ENCODE results near the gene PAGE3. TPM values are rescaled to one million over a fixed set of nuclear protein-coding genes. Genes with fewer than 3 reads are reported as not detected.

PAGE3 gene
- total RNA-seq, result not detected
- long read RNA-seq, result 0 reads

- DNase-seq, result no peak
- Histone ChIP-seq H3K4me1 (no peaks in the 10 kb centered on the region), H3K27me3 (ENCODE audit: low read depth) (no peaks in the 10 kb centered on the region), H3K36me3 (no peaks in the 10 kb centered on the region), H3K27ac (replicated peaks) (no peak within 1 kb of the TSS), H3K9me3 (replicated peaks) (no peaks in the 10 kb centered on the region), H3K4me3 (no peak within 1 kb of the TSS)
- intact Hi-C loops (cut with micrococcal nuclease), result no loop called here
- no peak for TF ChIP-seq CTCF (IDR thresholded peaks at IDR 0.05; ENCODE audit: borderline replicate concordance)
Measured at GRCh38 chrX:55264816-55265215, at the start of gene PAGE3. PAGE3 (minus strand) TSS chrX:55264916; CDS start chrX:55263903, 1,013 bp downstream.

- Histone ChIP-seq H3K27ac (replicated peaks) (no peak overlapping the region), H3K27me3 (ENCODE audit: low read depth) (no peaks in the 10 kb centered on the region), H3K36me3 (no peaks in the 10 kb centered on the region), H3K4me3 (no peak overlapping the region), H3K4me1 (no peaks in the 10 kb centered on the region), H3K9me3 (replicated peaks) (no peaks in the 10 kb centered on the region)
- TF ChIP-seq CTCF (IDR thresholded peaks at IDR 0.05; ENCODE audit: borderline replicate concordance), result no peak
- DNase-seq, result no peak
- intact Hi-C loops (cut with micrococcal nuclease), result no loop called here
Measured at GRCh38 chrX:55312655-55313054, 47.9 kb upstream of the PAGE3 start.

GRCh38 chrX:55290963-55291362, 26.2 kb upstream of the PAGE3 start:
- intact Hi-C loops (cut with micrococcal nuclease), result no loop called here
- TF ChIP-seq CTCF (IDR thresholded peaks at IDR 0.05; ENCODE audit: borderline replicate concordance), result no peak
- no peak overlapping the region for H3K27ac ChIP-seq (replicated peaks)
- no peaks in the 10 kb centered on the region for H3K27me3 ChIP-seq (ENCODE audit: low read depth)
- no peaks in the 10 kb centered on the region for H3K36me3 ChIP-seq
- H3K9me3 ChIP-seq (replicated peaks), result no peaks in the 10 kb centered on the region
- H3K4me3 ChIP-seq, result no peak overlapping the region
- no peak for DNase-seq
- no peaks in the 10 kb centered on the region for H3K4me1 ChIP-seq

GRCh38 chrX:55279832-55280231, 15.1 kb upstream of the PAGE3 start:
- H3K27me3 ChIP-seq (ENCODE audit: low read depth), result no peaks in the 10 kb centered on the region
- no peak overlapping the region for H3K27ac ChIP-seq (replicated peaks)
- H3K4me3 ChIP-seq, result no peak overlapping the region
- no peak for DNase-seq
- intact Hi-C loops (cut with micrococcal nuclease), result no loop called here
- no peak for TF ChIP-seq CTCF (IDR thresholded peaks at IDR 0.05; ENCODE audit: borderline replicate concordance)
- H3K36me3 ChIP-seq, result no peaks in the 10 kb centered on the region
- no peaks in the 10 kb centered on the region for H3K4me1 ChIP-seq
- no peaks in the 10 kb centered on the region for H3K9me3 ChIP-seq (replicated peaks)

GRCh38 chrX:55260806-55261205, 3.9 kb downstream of the PAGE3 start:
- Histone ChIP-seq H3K4me3 (no peak overlapping the region), H3K36me3 (no peaks in the 10 kb centered on the region), H3K9me3 (replicated peaks) (no peaks in the 10 kb centered on the region), H3K27me3 (ENCODE audit: low read depth) (no peaks in the 10 kb centered on the region), H3K27ac (replicated peaks) (no peak overlapping the region), H3K4me1 (no peaks in the 10 kb centered on the region)
- intact Hi-C loops (cut with micrococcal nuclease), result no loop called here
- TF ChIP-seq CTCF (IDR thresholded peaks at IDR 0.05; ENCODE audit: borderline replicate concordance), result no peak
- DNase-seq, result no peak

GRCh38 chrX:55253528-55253927, 11.2 kb downstream of the PAGE3 start:
- H3K27ac ChIP-seq (replicated peaks), result no peak overlapping the region
- no peaks in the 10 kb centered on the region for H3K27me3 ChIP-seq (ENCODE audit: low read depth)
- no peak for DNase-seq
- H3K4me3 ChIP-seq, result no peak overlapping the region
- intact Hi-C loops (cut with micrococcal nuclease), result no loop called here
- no peak for TF ChIP-seq CTCF (IDR thresholded peaks at IDR 0.05; ENCODE audit: borderline replicate concordance)
- no peaks in the 10 kb centered on the region for H3K36me3 ChIP-seq
- H3K4me1 ChIP-seq, result no peaks in the 10 kb centered on the region
- H3K9me3 ChIP-seq (replicated peaks), result no peaks in the 10 kb centered on the region
